Ramos (cell line): Measurements from ENCODE around the gene WHRN.

Source experiments
- in situ Hi-C: fragments of 300-500 bp; cut with MboI; formaldehyde crosslinking; loops from one replicate; pipeline ENCODE4 v1.14.3; 2022; ENCODE audit warnings: low sequenced_read_pairs; ENCODE audit not compliant: unreplicated experiment

WHRN gene

DNA sequence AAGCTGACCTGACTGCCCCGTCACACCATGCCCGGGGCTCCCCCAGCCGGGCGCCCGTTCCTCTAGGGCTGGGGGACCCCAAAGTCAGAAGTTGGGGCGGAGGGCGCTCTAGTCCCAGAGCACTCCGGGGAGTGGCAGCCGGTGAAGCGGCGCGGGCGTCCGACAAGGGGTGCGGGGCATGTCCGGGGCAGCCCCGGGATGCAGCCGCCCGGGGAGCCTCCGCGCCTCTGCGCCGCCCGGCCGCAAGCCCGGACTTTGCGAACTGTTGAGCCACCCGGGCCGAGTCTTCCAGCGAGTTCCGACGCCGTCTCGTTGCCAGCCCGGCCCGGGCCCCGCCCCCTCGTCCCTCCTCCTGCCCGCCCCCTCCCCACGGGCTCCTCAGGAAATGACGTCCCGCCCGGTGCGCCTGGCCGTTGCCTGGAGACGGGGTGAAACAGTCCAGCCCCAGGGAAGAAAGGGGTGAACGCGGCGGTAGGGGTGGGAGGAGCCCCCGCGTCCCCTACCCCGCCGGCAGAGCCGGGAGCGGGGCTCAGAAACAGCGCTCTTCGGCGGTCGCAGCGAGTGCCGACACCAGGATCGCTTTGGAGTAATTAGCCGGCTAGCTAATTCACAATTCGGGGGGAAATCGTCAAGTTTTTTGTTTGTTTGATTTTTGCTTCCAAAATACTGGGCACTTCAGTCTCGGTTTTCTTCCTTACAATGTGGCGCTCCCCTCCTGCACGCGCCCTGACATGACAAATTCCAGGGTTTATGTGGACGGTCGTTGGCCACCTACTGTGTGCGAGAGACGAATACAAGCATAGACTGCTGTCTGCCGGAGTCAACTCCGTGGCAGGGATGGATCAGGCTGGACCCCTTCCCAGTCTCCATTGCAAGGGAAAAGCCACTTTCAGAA is at the start of gene WHRN:
WHRN (minus strand) TSS at position 287 of the 895 bp plus-strand sequence. CDS start 672 bp downstream, outside the sequence.
- in situ Hi-C loops = no loop called here

DNA sequence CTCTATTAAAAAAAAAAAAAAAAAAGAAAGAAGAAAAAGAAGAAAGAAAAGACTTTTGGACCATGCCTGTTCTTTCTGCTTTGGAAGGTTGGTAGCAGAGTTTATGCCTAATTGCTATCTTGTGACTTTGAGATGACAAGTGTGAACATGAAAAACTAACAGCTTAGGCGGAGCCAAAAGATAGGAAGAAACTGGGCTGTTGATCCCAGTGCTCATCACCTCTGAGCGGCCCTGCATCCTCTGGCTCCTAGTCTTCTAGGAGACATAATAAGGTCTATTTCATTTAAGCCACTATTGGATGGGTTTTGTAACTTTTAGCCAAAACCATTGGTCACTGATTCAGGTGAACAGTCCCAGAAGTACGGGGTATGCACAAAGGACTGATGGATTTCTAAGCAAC is 47.9 kb upstream of the WHRN start:
- in situ Hi-C loops = no loop called here

DNA sequence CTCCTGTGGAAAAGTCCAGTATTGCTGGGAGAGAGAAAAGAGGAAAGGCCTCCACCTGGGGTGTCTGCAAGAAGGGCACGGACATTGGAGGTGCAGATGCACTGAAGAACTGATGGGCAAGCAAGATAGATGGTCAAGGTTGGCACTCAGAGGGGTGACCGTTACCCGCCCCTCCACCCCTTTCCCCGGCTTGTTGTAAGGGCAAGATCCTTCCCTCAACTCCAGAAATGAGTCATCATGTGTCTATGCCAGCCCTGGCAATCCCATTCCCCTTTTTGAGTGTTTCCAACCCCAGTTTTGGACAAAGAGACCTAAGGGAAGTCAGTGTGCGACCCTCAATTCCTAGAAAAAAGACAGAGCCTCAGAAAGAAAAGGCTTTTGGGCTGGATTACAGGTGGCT is 47.4 kb upstream of the WHRN start:
- in situ Hi-C loops = no loop called here

DNA sequence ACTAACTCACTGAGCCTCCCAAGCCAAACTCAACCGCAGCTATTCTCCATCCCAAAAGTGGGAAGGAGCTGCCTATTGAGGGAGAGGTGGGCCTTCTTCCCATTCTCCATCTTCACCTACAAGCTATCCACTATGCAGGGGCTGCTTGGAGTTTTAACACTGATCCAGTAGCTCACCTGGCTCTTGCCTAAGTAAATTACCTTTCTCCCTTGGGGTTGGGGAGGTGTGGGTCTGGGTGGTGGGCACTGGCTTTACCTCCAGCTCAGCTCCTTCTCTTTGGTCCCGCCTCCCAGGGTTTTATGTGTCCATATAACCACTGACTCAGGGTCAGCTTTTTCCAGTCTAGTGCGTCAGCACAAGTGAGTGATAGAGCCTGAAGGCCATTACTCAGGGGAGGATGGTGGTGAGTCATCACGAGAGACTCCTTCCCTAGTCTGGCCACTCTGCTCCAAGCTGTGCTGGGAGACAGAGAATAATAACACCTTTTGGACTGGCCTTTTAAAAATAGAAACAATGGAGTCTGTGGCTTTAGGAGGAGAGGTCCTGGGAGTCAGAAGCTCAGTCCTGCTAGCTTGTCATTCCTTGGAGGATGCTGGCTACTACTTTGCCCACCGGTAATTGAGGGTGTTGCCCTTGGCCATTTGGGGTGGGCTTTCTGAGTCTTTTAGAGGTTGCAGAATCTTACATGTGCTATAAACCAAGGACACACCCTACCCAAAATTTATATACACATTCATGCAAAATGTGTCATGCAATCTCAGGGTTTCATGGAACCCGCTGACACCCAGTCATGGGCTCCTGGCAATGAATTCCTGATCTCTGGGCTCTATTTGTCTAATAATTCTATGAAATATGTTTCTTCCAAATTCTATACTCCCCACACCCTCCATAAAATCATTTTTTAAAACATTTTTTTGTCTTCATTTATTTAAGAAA is 46.7 kb upstream of the WHRN start:
- in situ Hi-C loops = no loop called here

DNA sequence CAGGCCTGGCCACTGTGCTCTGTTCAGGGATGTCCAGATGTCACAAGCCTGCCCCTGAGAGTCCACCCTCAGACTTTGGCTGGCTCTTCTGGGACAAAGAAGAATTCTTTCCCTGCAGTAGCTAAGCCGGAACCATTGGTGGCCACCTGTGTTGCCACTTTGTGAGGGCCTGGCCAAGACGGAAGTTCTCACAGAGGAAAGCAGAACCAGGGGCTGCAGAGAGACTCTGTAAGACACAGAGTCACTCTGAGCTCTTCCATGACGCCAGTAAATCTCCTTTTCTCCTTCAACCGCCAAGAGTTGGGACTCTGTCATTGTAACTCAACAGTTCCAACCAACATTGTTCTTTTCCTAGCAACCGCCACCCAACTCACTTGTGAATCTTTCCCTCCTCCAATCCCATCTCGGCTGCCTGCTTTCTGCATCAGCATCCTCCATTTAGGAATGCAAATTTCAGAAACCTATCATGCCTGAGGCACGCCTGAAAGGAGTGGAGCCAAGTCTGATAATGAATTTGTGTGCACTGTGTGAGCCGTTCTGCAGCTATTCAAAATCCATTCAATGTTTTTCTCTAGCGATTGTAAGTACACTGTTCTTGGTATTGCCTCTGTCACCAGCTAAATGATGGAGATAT is 44.5 kb upstream of the WHRN start:
- in situ Hi-C loops = no loop called here

DNA sequence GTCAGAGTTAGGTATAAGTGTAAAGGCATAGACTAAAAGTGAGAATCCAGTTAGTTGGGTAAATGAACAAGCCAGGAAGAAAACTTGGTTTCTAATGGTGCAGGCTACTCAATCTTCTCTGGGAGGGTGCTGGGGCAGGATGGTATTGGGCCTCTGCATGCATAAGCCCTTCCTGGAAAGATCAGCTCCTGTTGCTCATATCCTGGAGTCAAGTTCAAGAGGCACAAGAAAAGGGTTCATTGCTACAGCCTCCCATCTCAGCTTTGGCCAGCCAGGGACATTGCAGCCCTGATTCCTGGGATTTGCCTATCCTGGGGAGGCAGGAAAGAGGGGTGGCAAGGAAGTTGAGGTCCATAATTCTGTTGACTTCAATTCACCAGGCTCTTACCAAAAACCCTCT is 41.6 kb upstream of the WHRN start:
- in situ Hi-C loops = no loop called here

DNA sequence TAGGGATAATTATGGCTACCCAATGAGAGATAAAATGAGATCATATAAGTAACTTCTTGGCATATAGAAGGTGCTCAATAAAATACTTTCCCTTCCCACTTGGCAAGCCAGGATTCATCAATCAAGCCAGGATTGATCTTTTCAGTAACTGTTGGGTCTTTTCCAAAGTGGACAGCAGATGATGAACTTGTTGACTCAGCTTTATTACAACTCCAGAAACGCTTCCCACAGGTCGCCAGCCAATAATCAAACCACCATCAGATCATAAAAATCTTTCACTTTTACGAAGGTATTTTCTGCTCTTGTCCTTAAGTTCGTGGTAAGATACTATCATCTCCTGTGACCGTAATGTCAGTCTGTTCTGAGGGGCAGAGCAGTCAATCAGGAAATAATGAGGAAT is 39.8 kb upstream of the WHRN start:
- in situ Hi-C loops = no loop called here

DNA sequence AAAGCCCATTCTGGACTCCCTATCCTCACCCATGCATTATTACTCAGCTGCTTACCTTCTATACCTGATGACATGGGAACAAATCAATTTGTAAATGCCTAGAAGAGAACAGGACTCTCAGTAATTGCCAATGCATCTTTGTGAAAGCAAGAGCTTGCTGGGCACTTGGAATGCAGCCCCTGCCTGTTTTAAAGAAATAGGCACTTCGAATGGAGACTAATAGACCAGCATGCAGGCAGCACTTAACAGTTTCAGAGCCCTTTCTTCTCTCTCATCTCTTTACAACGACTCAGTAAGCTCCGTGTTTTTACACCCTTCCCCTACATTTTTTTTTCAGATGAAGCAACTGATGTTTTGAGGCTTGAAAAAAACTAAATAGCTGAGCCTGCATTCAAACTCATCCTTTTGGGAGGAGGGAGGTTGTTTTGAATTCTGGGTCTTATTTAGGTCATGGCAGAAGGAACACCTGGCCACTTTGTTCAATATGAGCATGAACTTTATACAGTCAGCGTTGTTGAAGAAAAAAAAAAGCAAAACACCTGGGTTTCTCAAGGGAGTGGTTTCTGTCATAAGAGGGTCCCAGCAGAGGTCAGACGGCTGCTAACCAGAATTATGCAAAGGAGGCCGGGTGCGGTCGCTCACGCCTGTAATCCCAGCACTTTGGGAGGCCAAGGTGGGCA is 34.6 kb upstream of the WHRN start:
- in situ Hi-C loops = no loop called here

DNA sequence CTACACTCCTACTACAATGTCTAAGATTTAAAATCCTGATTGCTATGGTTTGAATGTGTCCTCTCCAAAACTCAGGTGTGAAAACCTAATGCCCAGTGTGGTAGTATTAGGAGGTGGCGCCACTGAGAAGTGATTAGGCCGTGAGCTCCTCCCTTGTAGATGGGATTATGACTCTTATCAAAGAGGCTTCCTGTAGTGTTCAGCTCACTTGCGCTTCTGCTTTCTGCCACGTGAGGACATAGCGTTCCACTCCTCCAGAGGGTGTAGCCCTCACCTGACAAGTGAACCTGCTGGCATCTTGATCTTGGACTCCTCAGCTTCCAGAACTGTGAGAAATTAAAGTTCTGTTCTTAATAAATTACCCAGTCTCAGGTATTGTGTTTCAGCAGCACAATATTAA is 33.0 kb upstream of the WHRN start:
- in situ Hi-C loops = no loop called here

DNA sequence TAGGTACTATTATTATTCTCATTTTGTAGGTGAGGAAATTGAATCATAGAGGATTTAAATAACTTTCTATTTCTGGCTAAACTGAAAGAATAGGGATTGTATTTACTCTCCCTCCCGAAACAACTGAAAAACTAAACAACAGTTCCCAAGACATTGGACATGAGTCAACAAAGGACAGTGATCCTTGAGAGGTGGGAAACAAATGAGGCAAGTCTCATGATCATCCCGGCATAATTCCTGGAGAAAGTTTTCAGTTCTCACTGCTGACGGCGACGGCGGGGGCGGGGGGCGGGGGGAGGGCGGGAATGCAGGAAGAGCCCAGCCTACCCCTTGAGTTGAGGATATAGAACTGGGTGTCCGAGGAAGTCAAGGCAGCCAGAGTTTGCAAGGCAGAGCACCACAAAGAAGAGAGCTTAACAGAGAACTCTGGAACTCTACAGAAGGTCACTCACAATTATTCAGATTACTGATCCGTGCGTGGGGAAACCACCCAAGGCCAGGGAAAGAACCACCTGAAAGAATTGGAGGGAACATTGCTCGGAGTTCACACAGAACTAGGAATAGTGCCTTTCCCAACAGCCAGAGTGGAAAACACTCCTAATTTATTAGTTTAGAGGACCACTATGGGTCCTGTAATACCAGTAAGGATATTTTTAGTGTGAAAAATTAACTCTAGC is 27.4 kb upstream of the WHRN start:
- in situ Hi-C loops = no loop called here

DNA sequence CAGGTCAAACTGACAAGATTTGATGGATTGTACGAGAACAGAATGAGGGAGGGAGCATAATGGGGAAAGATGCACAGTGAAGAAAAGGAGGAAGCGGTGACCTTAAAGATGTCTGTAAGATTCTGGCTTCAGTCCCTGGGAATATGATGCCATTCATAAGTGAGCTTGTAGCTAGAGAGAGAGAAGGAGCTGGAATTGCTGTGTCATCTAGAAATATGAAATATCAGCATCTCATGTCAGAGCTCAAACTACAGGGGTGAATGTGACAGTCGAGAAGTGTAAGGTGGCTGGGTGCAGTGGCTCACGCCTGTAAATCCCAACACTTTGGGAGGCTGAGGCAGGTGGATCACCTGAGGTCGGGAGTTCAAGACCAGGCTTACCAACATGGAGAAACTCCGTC is 24.0 kb upstream of the WHRN start:
- in situ Hi-C loops = no loop called here

DNA sequence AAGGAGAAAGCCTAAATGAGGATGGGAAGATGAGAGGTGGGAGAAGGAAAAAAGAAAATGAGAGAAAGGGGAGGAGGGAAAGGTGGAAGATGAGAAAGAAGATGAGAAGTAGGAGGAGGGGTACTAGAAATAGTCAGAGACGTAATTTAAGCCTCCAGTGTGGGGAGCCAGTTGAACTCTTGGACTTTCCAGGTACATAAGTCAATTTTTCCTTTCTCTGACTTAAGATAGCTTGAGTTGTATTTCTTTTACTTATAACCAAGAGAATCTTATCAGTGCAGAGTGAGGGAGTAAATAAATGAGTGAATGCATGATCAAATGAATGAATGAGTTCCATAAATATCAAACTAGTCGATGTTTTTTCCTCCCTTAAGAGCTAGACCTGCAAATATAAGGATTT is 21.5 kb upstream of the WHRN start:
- in situ Hi-C loops = no loop called here

DNA sequence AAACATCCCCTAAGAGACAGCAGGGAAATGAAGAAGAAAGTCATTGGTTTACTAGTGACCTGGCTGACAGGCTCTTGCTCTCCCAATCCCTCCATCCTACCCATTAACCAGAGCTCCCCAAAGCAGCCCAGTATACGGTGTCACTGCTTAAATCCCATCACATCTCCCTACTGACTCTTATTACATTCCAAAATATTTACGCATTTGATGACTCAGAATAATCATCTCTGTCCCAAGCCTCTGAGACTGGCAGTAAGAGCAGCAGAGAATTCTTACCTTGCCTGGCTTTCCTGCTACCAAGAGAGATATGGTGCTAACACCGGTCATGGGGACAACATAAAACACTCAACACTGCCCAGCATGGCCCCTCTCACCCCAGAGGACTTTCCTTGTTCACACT is 20.2 kb upstream of the WHRN start:
- in situ Hi-C loops = no loop called here

DNA sequence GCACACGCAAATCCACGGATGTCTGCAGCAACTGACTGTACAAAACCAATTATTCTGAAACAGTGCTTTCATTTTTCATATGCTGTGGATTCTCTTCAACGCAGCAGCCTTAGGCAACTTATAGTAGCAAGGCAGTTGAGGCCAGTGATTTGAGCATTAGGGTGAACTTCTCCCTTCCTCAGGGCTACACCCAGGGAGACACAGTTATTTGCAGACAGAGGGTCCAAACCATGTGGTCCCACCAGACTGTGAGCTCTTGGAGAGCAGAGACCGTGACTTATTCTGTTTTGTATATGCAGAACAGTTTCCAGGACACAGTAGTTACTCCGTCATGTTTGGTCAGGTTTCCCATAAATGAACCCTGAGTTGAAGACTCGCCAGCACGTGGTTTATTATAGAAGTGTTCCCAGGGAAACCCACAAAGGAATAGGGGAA is 19.0 kb upstream of the WHRN start:
- in situ Hi-C loops = no loop called here

DNA sequence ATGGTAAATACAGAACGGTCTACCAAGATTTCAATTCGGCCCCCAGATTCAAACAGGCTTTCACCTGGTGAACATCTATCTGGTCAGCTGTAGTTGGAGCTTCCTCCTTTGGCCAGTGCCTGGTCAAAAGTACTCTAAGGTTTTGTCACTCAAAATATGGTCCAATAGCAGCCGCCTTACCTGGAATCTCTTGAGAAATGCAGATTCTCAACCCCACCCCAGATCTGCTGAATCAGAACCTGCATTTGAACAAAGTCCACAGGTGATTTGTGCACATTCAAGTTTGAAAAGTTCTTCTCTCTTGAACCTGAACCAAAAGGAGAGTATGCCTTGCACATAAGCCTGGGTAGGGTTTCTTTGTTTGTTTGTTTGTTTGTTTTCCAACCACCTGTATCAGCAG is 17.6 kb upstream of the WHRN start:
- in situ Hi-C loops = no loop called here

DNA sequence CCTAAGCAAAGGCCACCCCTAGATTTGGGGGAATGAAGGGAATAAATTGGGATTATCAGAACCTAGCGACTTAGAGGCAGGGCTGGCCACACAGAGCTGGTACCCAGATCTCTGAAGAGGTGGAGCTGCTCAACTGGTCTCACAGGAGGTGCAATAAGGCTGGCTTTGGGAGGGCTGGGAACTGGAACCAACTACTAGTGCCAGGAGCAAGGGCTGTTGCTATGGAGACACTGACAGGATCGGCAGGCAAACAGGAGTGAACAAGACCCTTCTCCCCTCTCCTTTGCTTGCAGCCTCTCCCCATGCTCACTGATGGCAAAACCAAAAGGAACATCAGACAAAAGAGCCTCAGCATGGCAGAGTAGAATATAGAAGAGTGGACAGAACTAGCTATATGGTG is 17.0 kb upstream of the WHRN start:
- in situ Hi-C loops = no loop called here

DNA sequence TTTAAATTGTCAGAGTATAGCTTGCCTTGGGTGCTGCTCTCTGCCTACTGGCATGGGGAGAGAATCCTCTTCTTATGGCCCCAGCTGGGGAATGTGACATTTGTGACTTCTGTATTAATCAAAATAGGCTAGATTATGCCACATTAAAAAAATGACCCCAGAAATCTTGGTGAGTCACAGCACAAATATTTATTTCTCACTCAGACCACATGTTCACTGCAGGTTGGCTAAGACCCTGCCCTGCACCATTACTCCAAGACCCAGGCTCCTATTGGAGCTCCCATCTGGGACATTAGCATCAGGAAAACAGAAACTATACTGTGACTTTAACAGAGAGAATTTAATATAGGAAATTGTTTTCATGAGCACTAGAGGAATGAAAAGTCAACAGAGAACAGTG is 16.6 kb upstream of the WHRN start:
- in situ Hi-C loops = no loop called here

DNA sequence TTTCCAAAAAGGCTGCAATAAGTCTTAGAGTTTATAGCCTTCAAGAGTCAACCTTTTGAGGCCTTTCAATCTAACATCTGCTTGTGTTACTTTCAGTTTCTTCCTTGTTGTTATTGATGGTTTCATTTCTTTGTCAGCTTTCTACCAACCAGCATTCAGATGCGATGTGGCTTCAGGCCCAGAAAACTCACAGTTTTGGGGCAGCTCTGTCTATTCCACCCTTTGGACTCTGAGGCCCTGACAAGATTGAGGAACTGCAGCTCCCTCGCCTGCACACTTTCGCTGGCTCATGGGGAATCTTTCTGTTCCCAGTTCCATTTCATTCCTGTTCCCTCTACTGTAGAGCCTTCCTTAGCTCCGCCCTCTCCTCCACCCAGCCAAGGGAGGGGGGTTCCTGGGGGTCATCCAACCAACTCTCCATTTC is 13.3 kb upstream of the WHRN start:
- in situ Hi-C loops = no loop called here

DNA sequence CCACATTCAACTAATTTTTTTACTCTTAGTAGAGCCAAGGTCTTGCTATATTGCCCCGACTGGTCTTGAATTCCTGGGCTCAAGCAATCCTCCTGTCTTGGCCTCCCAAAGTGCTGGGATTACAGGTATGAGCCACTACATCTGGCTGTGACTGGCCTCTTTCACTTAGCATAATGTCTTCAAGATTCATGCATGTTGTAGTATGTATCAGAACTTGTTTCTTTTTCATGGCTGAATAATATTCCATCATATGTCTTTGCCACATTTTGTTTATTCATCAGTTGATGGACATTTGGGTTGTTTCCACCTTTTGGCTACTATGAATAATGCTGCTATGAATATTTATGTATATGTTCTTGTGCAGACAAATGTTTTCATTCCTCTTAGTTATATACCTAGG is 12.8 kb upstream of the WHRN start:
- in situ Hi-C loops = no loop called here

DNA sequence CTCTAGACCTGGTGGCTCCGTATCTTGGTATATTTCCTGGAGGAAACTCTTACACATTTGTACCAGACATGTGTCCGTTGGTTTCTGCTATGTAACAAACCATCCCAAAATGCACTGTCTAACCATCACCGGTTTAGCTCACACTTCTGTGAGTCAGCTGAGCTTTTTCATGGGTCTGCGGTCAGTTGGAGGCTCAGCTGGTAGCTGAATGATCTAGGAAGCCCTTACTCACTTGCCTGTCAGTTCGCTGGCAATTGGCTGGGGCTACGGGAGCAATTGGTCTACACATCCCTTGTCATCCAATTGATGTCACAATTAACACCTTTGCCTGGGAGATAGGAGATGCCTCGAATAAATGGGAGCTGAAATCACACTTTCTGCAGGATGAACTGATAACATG is 11.6 kb upstream of the WHRN start:
- in situ Hi-C loops = no loop called here
